ENCODE measurements around the gene OSBPL2. TPM values are rescaled to one million over a fixed set of nuclear protein-coding genes. Genes with fewer than 3 reads are reported as not detected.

Gene OSBPL2
- total and polyA plus RNA-seq, 2 experiments from 2014 or later: 16.6 to 31.2 TPM

DNA sequence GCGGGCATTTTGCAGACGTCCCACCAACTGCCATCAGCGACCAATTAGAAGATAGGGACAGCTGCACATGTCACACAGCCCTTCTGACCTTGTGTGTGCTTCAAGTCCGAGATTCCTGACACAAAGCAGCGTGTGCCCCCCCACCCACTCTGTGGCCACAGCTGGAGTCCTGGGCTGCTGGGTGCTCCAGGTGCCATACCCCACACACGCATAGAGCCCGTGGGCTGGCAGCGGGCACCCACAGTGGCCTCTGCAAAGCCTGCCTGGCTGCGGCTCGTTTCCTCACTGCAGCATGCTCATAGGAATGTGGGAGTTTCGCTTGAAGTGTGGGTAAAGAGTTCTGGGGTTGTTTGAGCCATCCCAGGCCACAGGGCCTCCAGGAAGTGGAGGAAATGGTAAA is 62.0 kb downstream of the OSBPL2 start (continued):
- TF ChIP-seq ZNF462 (CRISPR knock-in tag; IDR thresholded peaks at IDR 0.05) (no peak), REST (IDR thresholded peaks at IDR 0.05; ENCODE audit: unreplicated experiment) (no peak), CREB1 (CRISPR knock-in tag; IDR thresholded peaks at IDR 0.05; ENCODE audit: low read depth) (no peak)

- Histone ChIP-seq H3K79me2 (replicated peaks; ENCODE audit: insufficient read depth) (peaks cover 30% of the 10 kb centered on the region), H3K27me3 (ENCODE audit: insufficient read depth) (no peaks in the 10 kb centered on the region), H3K4me2 (no peak overlapping the region), H2AFZ (no peak overlapping the region), H3F3A (replicated peaks; ENCODE audit: low read depth) (peaks cover 28% of the 10 kb centered on the region), H3K4me1 (ENCODE audit: insufficient read depth) (peaks cover 14% of the 10 kb centered on the region; the same call in 1 of the 2 replicates), H4K20me1 (replicated peaks; ENCODE audit: insufficient read depth) (peaks cover 13% of the 10 kb centered on the region), H3K9me2 (ENCODE audit: insufficient read depth) (no peaks in the 10 kb centered on the region), H3K4me3 (no peak overlapping the region), H3K36me3 (ENCODE audit: insufficient read depth) (peaks cover 3% of the 10 kb centered on the region; the same call in 1 of the 2 replicates), H3K27ac (ENCODE audit: low read depth) (no peak overlapping the region; the same call in 1 of the 2 replicates)
- Mint-ChIP-seq H3K27ac (peak overlapping the region; percentile 82; the same call in 1 of the 2 replicates), H3K4me1 (peaks cover 19% of the 10 kb centered on the region), H3K4me3 (peak overlapping the region; percentile 74), H3K36me3 (ENCODE audit: low read depth) (peaks cover 27% of the 10 kb centered on the region), H3K27me3 (ENCODE audit: insufficient read depth, low read depth, poor library complexity) (peaks cover 23% of the 10 kb centered on the region), H3K9me3 (peaks cover 6% of the 10 kb centered on the region; the same call in 2 of the 3 replicates)
- no peak for DNase-seq (ENCODE audit: low spot score)
- ATAC-seq: no peak
- TF ChIP-seq REST (IDR thresholded peaks at IDR 0.05; ENCODE audit: unreplicated experiment): no peak
- no peak for TF ChIP-seq NANOG (IDR thresholded peaks at IDR 0.05; ENCODE audit: borderline replicate concordance)
- TF ChIP-seq EZH2 (IDR thresholded peaks at IDR 0.05; ENCODE audit: low read depth, unreplicated experiment): no peak
- no peak for TF ChIP-seq ZNF331 (CRISPR knock-in tag; IDR thresholded peaks at IDR 0.05; ENCODE audit: low read depth)
Observed at GRCh38 chr20:62301111-62301668, 62.9 kb downstream of the OSBPL2 start.

Measured in GM23338 (cell line).